Measurements from ENCODE around the gene FBXW11.

GRCh38 chr5:171845857-171846256, 160.6 kb downstream of the FBXW11 start:
- TF ChIP-seq EP300 (IDR thresholded peaks at IDR 0.05; ENCODE audit: borderline replicate concordance in 1 of 2, low read depth in 2 of 2, low read length in 2 of 2) = no peak
- TF ChIP-seq CTCF (IDR thresholded peaks at IDR 0.05; ENCODE audit: control extremely low read depth in 1 of 3, insufficient read depth in 1 of 3, low read depth in 1 of 3, low read length in 3 of 3) = peak in 1 of 3 experiments; percentile 21; a peak in 1 of 4 replicates
- TF ChIP-seq EZH2 (IDR thresholded peaks at IDR 0.05; ENCODE audit: low read depth, low read length, severe bottlenecking) = no peak
- TF ChIP-seq RAD21 (IDR thresholded peaks at IDR 0.05 in 1 of 2, conservative IDR thresholded peaks at IDR 0.05 in 1 of 2; ENCODE audit: low read depth in 2 of 2, low read length in 2 of 2) = peak; percentile 36 to 57; a peak in 3 of 4 replicates
- no peak for TF ChIP-seq TBP (IDR thresholded peaks at IDR 0.05; ENCODE audit: low read depth, low read length)
- no peak for TF ChIP-seq ZNF274 (IDR thresholded peaks at IDR 0.05; ENCODE audit: borderline replicate concordance, extremely low read depth, low read length)

Measured in H1 (cell line).